H7 (cell line): ENCODE data around the gene GOLGA6L9. TPM values are rescaled to one million over a fixed set of nuclear protein-coding genes. Genes with fewer than 3 reads are reported as not detected.

ENCODE experiments used
- total RNA-seq: library from RNA; depleted of rRNA; stranded (reverse); fragments of >200 nt; shearing (Covaris generic); gene quantifications from 2 replicates; pipeline ENCODE4 v1.2.3, GENCODE V29; 2014; rRNA removed

GOLGA6L9 gene
- total RNA-seq, 1 experiment from 2014 or later: 2.5 TPM

Other genes with a start within 250 kb of the GOLGA6L9 start
- 21.4 and 24.2 TPM in 2 replicates for gene EFL1, start 167.1 kb upstream of the GOLGA6L9 start, total RNA-seq
- 1.1 and 8.6 TPM in 2 replicates for gene SAXO2, start 167.0 kb upstream of the GOLGA6L9 start, total RNA-seq
- 0.59 and 0.85 TPM in 2 replicates for gene GOLGA6L10, start 80.3 kb upstream of the GOLGA6L9 start, total RNA-seq
- 2,542 and 3,503 TPM in 2 replicates for gene RPS17, start 110.6 kb downstream of the GOLGA6L9 start, total RNA-seq
- 1.3 and 4.0 TPM in 2 replicates for gene CPEB1, start 217.5 kb downstream of the GOLGA6L9 start, total RNA-seq